Aorta (tissue), 5 donors: Measurements from ENCODE around the gene HS1BP3. TPM values are rescaled to one million over a fixed set of nuclear protein-coding genes. Genes with fewer than 3 reads are reported as not detected.

Experiments
- ATAC-seq: fragments of 200-7000 bp; cut with Tn5 transposase; one replicate; pipeline ENCODE4 v1.9.1; 2022; ENCODE audit warnings: moderate library complexity; ENCODE audit not compliant: low FRiP score
- DNase-seq, 2 donors: peaks; one replicate each; pipeline ENCODE4 v3.0.0-alpha.2; 2020
- H3K27ac ChIP-seq, 2 donors: one replicate each; pipeline ENCODE4 v1.5.1; 2013; ENCODE audit warnings: low read length in 2 of 2, mild to moderate bottlenecking in 2 of 2, moderate library complexity in 2 of 2, control low read depth in 1 of 2, inconsistent platforms in 1 of 2, low read depth in 1 of 2
- H3K27me3 ChIP-seq, 2 donors: one replicate each; pipeline ENCODE4 v1.6.1; 2013; ENCODE audit warnings: control low read depth in 1 of 2, low read length in 1 of 2, mild to moderate bottlenecking in 1 of 2, moderate library complexity in 1 of 2; ENCODE audit not compliant: insufficient read depth in 2 of 2, control insufficient read depth in 1 of 2
- H3K36me3 ChIP-seq, 2 donors: one replicate each; pipeline ENCODE4 v1.6.1; 2013; ENCODE audit warnings: control low read depth in 1 of 2, low read length in 1 of 2, mild to moderate bottlenecking in 1 of 2; ENCODE audit not compliant: insufficient read depth in 2 of 2, control insufficient read depth in 1 of 2
- H3K4me1 ChIP-seq, 2 donors: one replicate each; pipeline ENCODE4 v1.6.1; 2013; ENCODE audit warnings: low read length in 2 of 2, control low read depth in 1 of 2, mild to moderate bottlenecking in 1 of 2, moderate library complexity in 1 of 2; ENCODE audit not compliant: insufficient read depth in 2 of 2, control insufficient read depth in 1 of 2
- H3K4me3 ChIP-seq, 2 donors: one replicate each; pipeline ENCODE4 v1.5.1; 2013; ENCODE audit warnings: low read length in 2 of 2, control low read depth in 1 of 2, mild to moderate bottlenecking in 1 of 2
- H3K9me3 ChIP-seq: one replicate; pipeline ENCODE4 v1.6.1; 2013; ENCODE audit warnings: mild to moderate bottlenecking, low read length; ENCODE audit not compliant: control insufficient read depth
- WGBS, 2 donors: extraction: QIAGEN DNeasy Blood & Tissue Kit; methylation state at CpG; one replicate each; pipeline ENCODE4 v1.1.7; 2013; 5-methylcytosine and 5-hydroxymethylcytosine counted together
- intact Hi-C, 2 donors: fragments of 100-400 bp; cut with DNase I; formaldehyde crosslinking; loops; one replicate each; pipeline versions ENCODE4 v1.14.2 to v1.15.0; 2022
- polyA plus RNA-seq, 2 donors: library from polyadenylated mRNA; stranded (reverse); fragments of 200-250 nt; gene quantifications; one replicate each; pipeline ENCODE4 v1.2.3, GENCODE V29; 2013
- total RNA-seq, 2 donors: library from RNA; stranded (reverse); fragmentation: NEBNext Ultra II Directional; extraction: Animal tissue kit (Norgen Biotek cat#: 25700); gene quantifications; one replicate each; pipeline ENCODE4 v1.2.1, GENCODE V29; 2021
- donor health status: healthy with polysubstance abuse.
- donor health status: Bipolar disorder and iron deficiency.
- donor health status: DM: no; HTN: no; CAD: no.
- donor health status: DM: no; HTN: no; CAD: no.
- donor health status: DM: yes; HTN: yes; CAD: no.

HS1BP3 gene
- total and polyA plus RNA-seq, 4 donors: 27.5 to 42.3 (median 34.2) TPM

DNA sequence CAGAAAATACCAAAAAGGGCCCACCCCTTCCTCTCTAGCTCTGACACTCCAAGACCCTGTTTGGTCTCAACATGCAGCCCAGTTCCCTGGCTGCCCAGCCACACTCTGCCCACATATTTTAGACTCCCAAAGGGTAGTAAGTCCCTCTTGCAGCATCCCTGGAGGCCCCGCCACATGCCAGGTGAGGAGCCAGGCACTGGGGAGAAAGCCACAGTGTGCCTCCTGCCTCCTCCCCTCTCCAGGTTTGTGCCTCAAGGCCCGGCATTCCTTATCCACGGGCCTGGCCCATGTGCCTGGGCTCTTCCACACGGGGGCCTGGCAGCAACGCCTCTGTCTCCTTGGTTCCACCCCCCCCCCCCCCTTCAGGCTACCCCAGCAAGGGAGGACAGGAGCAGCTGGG, 75.5 kb downstream of the HS1BP3 start:
- DNase-seq: no peak
- Histone ChIP-seq H3K4me1 (no peaks in the 10 kb centered on the region), H3K27me3 (no peaks in the 10 kb centered on the region), H3K9me3 (no peaks in the 10 kb centered on the region), H3K27ac (no peak overlapping the region), H3K4me3 (no peak overlapping the region), H3K36me3 (no peaks in the 10 kb centered on the region)
- intact Hi-C loops: loop anchor here in 1 of 2 donors (5.0 kb wide), 1 partner anchor 123 kb away; no protein-coding TSS in a partner anchor
- WGBS, 2 donors: 70 to 75% methylated on average over 5 of the region's 5 CpGs
- no peak for ATAC-seq

DNA sequence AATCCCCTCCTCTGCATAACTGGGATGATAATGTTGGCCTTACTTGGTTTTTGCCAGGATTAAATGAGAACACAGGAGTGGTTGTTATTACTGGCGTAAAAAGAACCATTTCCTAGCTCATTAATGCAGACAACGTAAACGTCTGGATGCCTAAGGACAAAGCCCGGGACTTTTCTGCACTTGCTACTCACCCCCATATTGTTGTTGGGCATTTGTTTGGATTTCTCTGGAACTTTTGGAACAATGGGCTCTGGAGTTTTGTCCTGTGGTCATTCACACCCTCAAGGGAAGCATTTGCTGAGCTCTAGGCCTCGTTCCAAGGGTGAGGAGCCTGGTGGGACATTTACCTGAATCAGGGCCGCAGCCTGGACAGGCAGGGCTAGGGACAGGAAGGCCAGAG, 76.0 kb downstream of the HS1BP3 start:
- H3K4me1 ChIP-seq: no peaks in the 10 kb centered on the region
- DNase-seq (no peak), ATAC-seq (no peak)
- H3K9me3 ChIP-seq: no peaks in the 10 kb centered on the region
- no peaks in the 10 kb centered on the region for H3K36me3 ChIP-seq
- no peak overlapping the region for H3K27ac ChIP-seq
- intact Hi-C loops: loop anchor here in 1 of 2 donors (5.0 kb wide), 1 partner anchor 123 kb away; no protein-coding TSS in a partner anchor
- no peak overlapping the region for H3K4me3 ChIP-seq
- WGBS, 2 donors: 76 to 85% methylated on average over 6 of the region's 6 CpGs
- H3K27me3 ChIP-seq: no peaks in the 10 kb centered on the region

DNA sequence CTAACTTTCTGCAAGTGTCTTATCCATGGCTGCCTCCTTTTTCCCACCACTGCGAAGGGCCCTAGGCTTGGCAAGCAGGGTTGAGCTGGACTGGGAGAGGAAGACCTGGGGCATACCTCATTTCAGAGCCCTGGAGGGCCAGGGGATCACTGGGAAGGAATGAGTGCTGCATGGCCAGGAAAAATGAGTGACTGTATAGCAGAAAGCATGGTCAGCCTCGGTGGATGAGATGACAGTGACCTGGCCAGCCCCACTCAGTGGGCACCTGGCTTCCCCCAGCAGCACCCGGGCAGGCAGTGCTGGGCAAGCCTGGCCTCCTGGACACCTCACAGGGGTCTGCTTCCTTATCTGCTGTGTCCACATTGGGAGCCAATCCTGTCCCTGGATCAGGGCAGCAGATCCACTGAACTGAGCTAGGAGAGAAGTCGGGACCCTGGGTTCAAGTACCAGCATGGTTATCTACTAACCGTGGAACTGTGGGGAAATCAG, 76.4 kb downstream of the HS1BP3 start:
- H3K4me3 ChIP-seq: no peak overlapping the region
- ATAC-seq (no peak), DNase-seq (no peak)
- no peaks in the 10 kb centered on the region for H3K9me3 ChIP-seq
- no peaks in the 10 kb centered on the region for H3K27me3 ChIP-seq
- no peak overlapping the region for H3K27ac ChIP-seq
- intact Hi-C loops: no loop called here
- 90 to 92% methylated on average over 5 of the region's 5 CpGs for WGBS, 2 donors
- no peaks in the 10 kb centered on the region for H3K4me1 ChIP-seq
- no peaks in the 10 kb centered on the region for H3K36me3 ChIP-seq

DNA sequence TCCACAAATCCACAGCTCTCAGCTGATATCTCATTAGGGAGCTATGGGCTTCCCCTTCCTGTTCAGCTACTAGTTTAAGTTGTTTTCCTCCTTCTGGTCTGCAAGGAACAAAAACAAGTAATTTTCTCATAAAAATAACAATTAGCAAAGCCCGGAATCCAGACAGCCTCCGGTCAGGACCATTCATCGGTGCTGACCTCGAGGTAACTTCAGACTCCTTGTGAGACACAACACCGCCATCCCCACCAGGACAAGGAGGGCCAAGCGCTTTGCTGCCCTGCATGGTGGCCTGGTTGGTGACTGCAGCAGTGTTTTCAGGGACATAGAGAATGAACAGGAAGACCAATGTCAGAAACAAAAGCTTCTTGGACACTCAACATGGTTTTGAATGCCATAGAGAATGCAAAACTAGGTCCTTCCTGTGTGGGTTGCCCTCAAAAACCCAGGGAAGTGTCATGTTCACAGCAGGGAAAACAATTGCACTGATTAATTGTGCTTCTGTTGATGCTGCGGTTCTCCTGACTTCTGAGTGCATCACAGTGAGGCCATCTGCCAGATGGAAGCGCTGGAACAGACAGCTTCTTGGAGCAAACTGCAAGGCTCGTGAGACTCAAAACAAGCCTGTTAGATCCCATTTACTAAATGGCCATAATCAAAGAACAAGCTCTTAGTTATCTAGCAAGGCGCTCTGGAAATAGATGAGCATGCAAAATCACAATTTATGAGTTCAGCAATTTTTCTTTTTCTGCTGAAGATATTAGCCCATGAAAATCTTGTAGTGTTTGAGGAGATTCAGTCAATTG, 77.1 kb downstream of the HS1BP3 start:
- WGBS, 2 donors: 87 to 89% methylated on average over 10 of the region's 10 CpGs
- no peak for DNase-seq

DNA sequence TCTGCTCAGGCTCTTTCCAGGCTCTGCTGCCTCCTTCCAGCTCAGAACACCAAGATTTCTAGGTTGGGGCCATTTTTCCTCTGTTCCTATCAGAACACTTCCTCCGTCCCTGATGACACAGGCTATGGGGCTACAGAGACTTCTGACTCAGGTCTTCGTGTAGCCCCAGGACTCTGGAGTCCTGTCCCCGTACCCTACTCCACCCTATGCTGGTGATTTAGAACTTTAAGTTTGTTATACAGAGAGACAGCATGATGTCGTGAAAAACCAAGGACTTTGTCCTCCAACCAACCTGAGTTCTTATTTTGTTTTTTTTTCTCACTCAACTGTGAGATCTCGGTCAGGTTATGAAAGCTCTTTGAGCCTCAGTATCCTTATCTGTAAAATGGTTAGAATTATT, 78.7 kb downstream of the HS1BP3 start:
- Histone ChIP-seq H3K4me3 (no peak overlapping the region), H3K4me1 (no peaks in the 10 kb centered on the region), H3K27ac (no peak overlapping the region), H3K36me3 (no peaks in the 10 kb centered on the region), H3K9me3 (no peaks in the 10 kb centered on the region), H3K27me3 (no peaks in the 10 kb centered on the region)
- ATAC-seq (no peak), DNase-seq (no peak)
- intact Hi-C loops: no loop called here
- 91 to 94% methylated on average over 5 of the region's 5 CpGs for WGBS, 2 donors

More for the DNA sequence above, 77.1 kb downstream of the HS1BP3 start:
- Histone ChIP-seq H3K27ac (no peak overlapping the region), H3K27me3 (no peaks in the 10 kb centered on the region), H3K36me3 (no peaks in the 10 kb centered on the region), H3K9me3 (no peaks in the 10 kb centered on the region), H3K4me1 (no peaks in the 10 kb centered on the region), H3K4me3 (no peak overlapping the region)
- intact Hi-C loops: no loop called here
- ATAC-seq: no peak

- 93 to 94% methylated on average over 7 of the region's 7 CpGs for WGBS, 2 donors
- H3K4me1 ChIP-seq: no peaks in the 10 kb centered on the region
- intact Hi-C loops: no loop called here
- ATAC-seq (no peak), DNase-seq (no peak)
- no peaks in the 10 kb centered on the region for H3K36me3 ChIP-seq
- H3K4me3 ChIP-seq: no peak overlapping the region
- no peak overlapping the region for H3K27ac ChIP-seq
- H3K27me3 ChIP-seq: no peaks in the 10 kb centered on the region
- no peaks in the 10 kb centered on the region for H3K9me3 ChIP-seq
These were observed 79.2 kb downstream of the HS1BP3 start for GRCh38 chr2:20571644-20572215.

DNA sequence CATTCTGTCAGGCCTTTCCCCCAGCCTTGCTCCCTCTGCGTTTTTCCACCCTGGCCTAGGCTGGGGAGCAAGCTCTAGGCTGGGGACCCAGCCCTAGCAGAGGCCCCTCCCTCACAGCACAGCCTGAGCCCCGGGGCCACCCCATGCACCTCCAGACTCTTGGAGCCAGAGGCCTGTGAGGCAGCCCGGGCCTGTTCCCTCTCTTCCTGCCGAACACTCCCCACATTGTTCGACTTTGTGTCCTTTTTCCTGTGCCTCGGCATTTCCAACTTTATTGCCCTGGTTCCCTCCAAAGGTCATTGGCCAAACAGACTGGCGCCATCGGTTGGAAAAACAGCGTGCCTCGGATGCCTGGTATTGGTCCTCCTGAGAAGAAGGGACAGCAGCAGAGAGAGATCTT, 79.7 kb downstream of the HS1BP3 start:
- no peak for ATAC-seq
- Histone ChIP-seq H3K27ac (no peak overlapping the region), H3K9me3 (no peaks in the 10 kb centered on the region), H3K4me1 (no peaks in the 10 kb centered on the region), H3K27me3 (no peaks in the 10 kb centered on the region), H3K4me3 (no peak overlapping the region), H3K36me3 (no peaks in the 10 kb centered on the region)
- DNase-seq: peak in 1 of 2 donors; percentile 32
- 94 to 96% methylated on average over 10 of the region's 10 CpGs for WGBS, 2 donors
- intact Hi-C loops: no loop called here

- Histone ChIP-seq H3K4me3 (no peak overlapping the region), H3K27me3 (no peaks in the 10 kb centered on the region), H3K4me1 (no peaks in the 10 kb centered on the region), H3K27ac (no peak overlapping the region), H3K36me3 (no peaks in the 10 kb centered on the region), H3K9me3 (no peaks in the 10 kb centered on the region)
- intact Hi-C loops: no loop called here
- peak; percentile 8 to 37 for DNase-seq
- WGBS, 2 donors: 97 to 98% methylated on average over 6 of the region's 6 CpGs
- no peak for ATAC-seq
These were observed 80.6 kb downstream of the HS1BP3 start for GRCh38 chr2:20570249-20570648.
